ENCODE measurements around the gene GTPBP6. TPM values are rescaled to one million over a fixed set of nuclear protein-coding genes. Genes with fewer than 3 reads are reported as not detected.

The GTPBP6 gene
- total RNA-seq, 1 experiment from 2014 or later: 72.4 TPM

DNA sequence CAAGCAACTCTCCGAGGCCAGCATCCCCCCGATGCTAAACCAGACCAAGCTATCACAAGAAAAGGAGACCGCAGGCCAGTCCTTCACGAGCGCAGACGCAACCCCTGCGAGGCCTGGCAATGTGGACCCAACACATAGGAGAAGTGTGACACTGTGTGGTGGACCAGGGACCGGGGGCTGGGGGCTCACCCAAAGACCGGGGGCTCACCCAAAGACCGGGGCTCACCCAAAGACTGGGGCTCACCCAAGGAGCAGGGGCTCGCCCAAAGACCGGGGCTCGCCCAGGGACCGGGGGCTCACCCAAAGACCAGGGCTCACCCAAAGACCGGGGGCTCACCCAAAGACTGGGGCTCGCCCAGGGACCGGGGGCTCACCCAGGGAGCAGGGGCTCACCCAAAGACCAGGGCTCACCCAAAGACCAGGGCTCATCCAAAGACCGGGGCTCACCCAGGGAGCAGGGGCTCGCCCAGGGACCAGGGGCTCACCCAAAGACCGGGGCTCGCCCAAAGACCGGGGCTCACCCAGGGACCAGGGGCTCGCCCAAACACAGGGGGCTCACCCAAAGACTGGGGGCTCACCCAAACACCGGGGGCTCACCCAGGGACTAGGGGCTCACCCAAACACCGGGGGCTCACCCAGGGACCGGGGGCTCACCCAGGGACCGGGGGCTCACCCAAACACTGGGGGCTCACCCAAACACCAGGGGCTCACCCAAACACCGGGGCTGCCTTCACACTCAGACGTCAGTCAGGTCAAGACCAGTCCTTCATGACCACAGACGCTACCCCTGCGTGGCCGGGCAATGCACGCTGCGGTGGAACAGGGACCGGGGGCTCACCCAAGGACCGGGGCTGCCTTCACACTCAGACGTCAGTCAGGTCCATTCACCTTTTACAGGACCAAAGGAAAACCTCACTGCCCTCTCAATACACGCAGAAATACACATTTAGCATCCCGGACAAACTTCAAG lies 35.3 kb upstream of the GTPBP6 start:
- Mint-ChIP-seq H3K27me3 (ENCODE audit: insufficient read depth, unreplicated experiment) (no peaks in the 10 kb centered on the region), H3K27ac (ENCODE audit: unreplicated experiment) (no peak overlapping the region)
- BruUV-seq (replicated peaks): no TSS peak

DNA sequence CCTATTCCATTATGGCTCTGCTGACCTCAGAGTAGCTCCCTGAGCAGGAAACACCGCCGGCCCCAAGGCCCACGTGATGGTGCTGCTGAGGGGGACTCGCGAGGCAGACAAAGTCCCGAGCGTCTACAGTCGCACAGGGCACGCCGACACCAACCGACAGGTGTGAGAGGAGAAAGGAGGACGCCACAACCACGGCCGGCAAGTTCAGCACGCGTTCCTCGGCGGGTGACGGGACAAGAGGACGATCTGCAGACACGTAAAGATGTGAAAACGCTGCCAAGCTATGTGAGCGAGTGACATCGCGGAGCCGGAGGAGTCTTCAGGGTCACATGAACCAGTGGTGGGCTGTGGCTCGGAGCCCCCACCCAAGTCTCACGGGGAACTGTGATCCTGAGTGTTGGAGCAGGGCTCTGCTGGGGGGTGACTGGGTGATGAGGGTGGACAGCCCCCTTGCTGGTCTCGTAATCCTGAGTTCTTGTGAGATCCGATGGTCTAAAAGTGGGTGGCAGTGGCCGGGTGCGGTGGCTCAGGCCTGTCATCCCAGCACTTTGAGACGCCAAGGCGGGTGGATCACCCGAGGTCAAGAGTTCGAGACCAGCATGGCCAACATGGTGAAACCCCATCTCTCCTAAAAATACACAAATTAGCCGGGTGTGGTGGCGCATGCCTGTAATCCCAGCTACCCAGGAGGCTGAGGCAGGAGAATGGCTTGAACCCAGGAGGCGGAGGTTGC lies 34.2 kb upstream of the GTPBP6 start:
- peaks cover 30% of the 10 kb centered on the region for H3K36me3 Mint-ChIP-seq (ENCODE audit: insufficient read depth, unreplicated experiment)
- H3K4me1 Mint-ChIP-seq (ENCODE audit: low read depth, unreplicated experiment): no peaks in the 10 kb centered on the region
- no peak overlapping the region for H3K27ac Mint-ChIP-seq (ENCODE audit: unreplicated experiment)
- H3K4me3 ChIP-seq (ENCODE audit: low read depth, low read length): no peak overlapping the region
- no peak for TF ChIP-seq CTCF (IDR thresholded peaks at IDR 0.05; ENCODE audit: insufficient read depth in 1 of 2, low read depth in 1 of 2, low read length in 1 of 2, severe bottlenecking in 1 of 2, unreplicated experiment in 1 of 2)
- H3K9me3 Mint-ChIP-seq (ENCODE audit: unreplicated experiment): no peaks in the 10 kb centered on the region
- ChIA-PET POLR2A (no interaction called here), CTCF (no interaction called here)
- H3K4me1 ChIP-seq: no peaks in the 10 kb centered on the region
- no peaks in the 10 kb centered on the region for H3K27me3 ChIP-seq (replicated peaks; ENCODE audit: control insufficient read depth, insufficient read depth, low read length)
- BruUV-seq (replicated peaks): no TSS peak
- intact Hi-C loops (cut with micrococcal nuclease; ENCODE audit: unreplicated experiment): no loop called here
- DNase-seq: no peak
- no peaks in the 10 kb centered on the region for H3K27me3 Mint-ChIP-seq (ENCODE audit: insufficient read depth, unreplicated experiment)
- H3K4me3 Mint-ChIP-seq (ENCODE audit: unreplicated experiment): no peak overlapping the region
- H3K9me3 ChIP-seq: no peaks in the 10 kb centered on the region
- no peaks in the 10 kb centered on the region for H3K36me3 ChIP-seq (ENCODE audit: control insufficient read depth, insufficient read depth, low read length)

More for the DNA sequence above, 35.3 kb upstream of the GTPBP6 start:
- ChIA-PET CTCF (no interaction called here), POLR2A (no interaction called here)
- H3K36me3 ChIP-seq (ENCODE audit: control insufficient read depth, insufficient read depth, low read length): no peaks in the 10 kb centered on the region
- no peak for TF ChIP-seq CTCF (IDR thresholded peaks at IDR 0.05; ENCODE audit: insufficient read depth in 1 of 2, low read depth in 1 of 2, low read length in 1 of 2, severe bottlenecking in 1 of 2, unreplicated experiment in 1 of 2)
- Mint-ChIP-seq H3K4me1 (ENCODE audit: low read depth, unreplicated experiment) (no peaks in the 10 kb centered on the region), H3K36me3 (ENCODE audit: insufficient read depth, unreplicated experiment) (peaks cover 37% of the 10 kb centered on the region), H3K4me3 (ENCODE audit: unreplicated experiment) (no peak overlapping the region), H3K9me3 (ENCODE audit: unreplicated experiment) (no peaks in the 10 kb centered on the region)
- H3K9me3 ChIP-seq: no peaks in the 10 kb centered on the region
- intact Hi-C loops (cut with micrococcal nuclease; ENCODE audit: unreplicated experiment): no loop called here
- no peak overlapping the region for H3K4me3 ChIP-seq (ENCODE audit: low read depth, low read length)
- H3K4me1 ChIP-seq: no peaks in the 10 kb centered on the region
- DNase-seq: no peak
- no peaks in the 10 kb centered on the region for H3K27me3 ChIP-seq (replicated peaks; ENCODE audit: control insufficient read depth, insufficient read depth, low read length)

DNA sequence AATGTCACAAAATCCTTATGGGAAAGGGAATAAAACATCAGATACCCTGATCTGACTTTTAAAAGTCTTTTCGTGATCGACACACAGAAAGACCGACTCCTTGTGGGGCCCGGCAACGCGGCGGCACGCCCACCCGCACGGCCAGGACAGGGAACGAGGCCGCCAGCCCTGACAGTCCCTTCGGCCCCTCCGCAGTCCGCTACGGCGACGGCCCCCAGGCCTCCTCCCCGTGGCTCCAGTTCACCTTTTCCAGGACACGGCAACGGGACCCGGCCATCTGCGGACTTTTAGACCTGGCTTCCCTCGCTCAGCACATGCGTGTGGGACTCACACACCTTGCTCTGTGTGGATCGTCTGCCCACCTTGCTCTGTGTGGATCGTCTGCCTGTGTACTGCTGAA lies 33.6 kb upstream of the GTPBP6 start:
- Mint-ChIP-seq H3K36me3 (ENCODE audit: insufficient read depth, unreplicated experiment) (peaks cover 27% of the 10 kb centered on the region), H3K4me1 (ENCODE audit: low read depth, unreplicated experiment) (no peaks in the 10 kb centered on the region), H3K4me3 (ENCODE audit: unreplicated experiment) (no peak overlapping the region), H3K27me3 (ENCODE audit: insufficient read depth, unreplicated experiment) (no peaks in the 10 kb centered on the region), H3K9me3 (ENCODE audit: unreplicated experiment) (no peaks in the 10 kb centered on the region), H3K27ac (ENCODE audit: unreplicated experiment) (no peak overlapping the region)
- no peak for TF ChIP-seq CTCF (IDR thresholded peaks at IDR 0.05; ENCODE audit: insufficient read depth in 1 of 2, low read depth in 1 of 2, low read length in 1 of 2, severe bottlenecking in 1 of 2, unreplicated experiment in 1 of 2)
- H3K9me3 ChIP-seq: no peaks in the 10 kb centered on the region
- intact Hi-C loops (cut with micrococcal nuclease; ENCODE audit: unreplicated experiment): no loop called here
- no peaks in the 10 kb centered on the region for H3K4me1 ChIP-seq
- no peak overlapping the region for H3K4me3 ChIP-seq (ENCODE audit: low read depth, low read length)
- ChIA-PET POLR2A (no interaction called here), CTCF (no interaction called here)
- BruUV-seq (replicated peaks): no TSS peak
- H3K36me3 ChIP-seq (ENCODE audit: control insufficient read depth, insufficient read depth, low read length): no peaks in the 10 kb centered on the region
- DNase-seq: no peak
- no peaks in the 10 kb centered on the region for H3K27me3 ChIP-seq (replicated peaks; ENCODE audit: control insufficient read depth, insufficient read depth, low read length)

All from Caco-2 (cell line).